Mesenchymal stem cell (in vitro differentiated cells and primary cell): ENCODE data around the gene PTGFRN.

Experiments used
- DNase-seq: peaks from one replicate; pipeline ENCODE4 v3.0.0-alpha.2; 2013
- H2AFZ ChIP-seq: one replicate; pipeline ENCODE4 v1.6.1; 2013; ENCODE audit warnings: low read depth, mild to moderate bottlenecking, control low read depth, inconsistent platforms, low read length, moderate library complexity
- H2AK5ac ChIP-seq: 2 replicates; pipeline ENCODE4 v1.6.1; 2013; ENCODE audit warnings: low read length, moderate library complexity, mild to moderate bottlenecking, inconsistent platforms; ENCODE audit not compliant: severe bottlenecking
- H2BK120ac ChIP-seq: one replicate; pipeline ENCODE4 v1.6.1; 2013; ENCODE audit warnings: low read depth, mild to moderate bottlenecking, inconsistent platforms, low read length, moderate library complexity
- H2BK12ac ChIP-seq, 2 experiments: one replicate each; pipeline ENCODE4 v1.6.1; 2013; ENCODE audit warnings: inconsistent platforms in 2 of 2, low read length in 2 of 2, mild to moderate bottlenecking in 2 of 2, moderate library complexity in 2 of 2, control low read depth in 1 of 2
- H2BK15ac ChIP-seq: one replicate; pipeline ENCODE4 v1.6.1; 2013; ENCODE audit warnings: mild to moderate bottlenecking, low read depth, inconsistent platforms; ENCODE audit not compliant: poor library complexity, severe bottlenecking
- H2BK5ac ChIP-seq: 2 replicates; pipeline ENCODE4 v1.6.1; 2013; ENCODE audit warnings: low read depth, mild to moderate bottlenecking, low read length, control low read depth, inconsistent platforms; ENCODE audit not compliant: poor library complexity, severe bottlenecking
- H3K14ac ChIP-seq, 2 experiments: one replicate each; pipeline ENCODE4 v1.6.1; 2013; ENCODE audit warnings: inconsistent platforms in 2 of 2, low read length in 2 of 2, control low read depth in 1 of 2, mild to moderate bottlenecking in 1 of 2, moderate library complexity in 1 of 2
- H3K18ac ChIP-seq, 2 experiments: one replicate each; pipeline ENCODE4 v1.6.1; 2013; ENCODE audit warnings: inconsistent platforms in 2 of 2, low read length in 2 of 2, control low read depth in 1 of 2, low read depth in 1 of 2, mild to moderate bottlenecking in 1 of 2
- H3K23ac ChIP-seq, 2 experiments: one replicate each; pipeline ENCODE4 v1.6.1; 2013; ENCODE audit warnings: inconsistent platforms in 2 of 2, low read length in 2 of 2, mild to moderate bottlenecking in 2 of 2, moderate library complexity in 2 of 2, control low read depth in 1 of 2
- H3K27ac ChIP-seq: 2 replicates; pipeline ENCODE4 v1.5.1; 2013; ENCODE audit warnings: mild to moderate bottlenecking, moderate library complexity, low read length, control low read depth, inconsistent platforms; ENCODE audit not compliant: poor library complexity, severe bottlenecking
- H3K27me3 ChIP-seq, 2 experiments: 2 replicates each; pipeline versions ENCODE4 v1.6.1 to v1.7.0; 2013; ENCODE audit warnings: low read length in 2 of 2, mild to moderate bottlenecking in 2 of 2, moderate library complexity in 2 of 2, control low read depth in 1 of 2, inconsistent platforms in 1 of 2; ENCODE audit not compliant: control insufficient read depth in 1 of 2, insufficient read depth in 1 of 2
- H3K36me3 ChIP-seq, 2 experiments: 2 replicates each; pipeline versions ENCODE4 v1.6.1 to v1.7.0; 2013; ENCODE audit warnings: low read length in 2 of 2, control low read depth in 1 of 2, inconsistent platforms in 1 of 2, low read depth in 1 of 2, mild to moderate bottlenecking in 1 of 2; ENCODE audit not compliant: insufficient read depth in 2 of 2, control insufficient read depth in 1 of 2
- H3K4ac ChIP-seq, 2 experiments: one replicate each; pipeline ENCODE4 v1.6.1; 2013; ENCODE audit warnings: inconsistent platforms in 2 of 2, low read length in 2 of 2, mild to moderate bottlenecking in 2 of 2, moderate library complexity in 2 of 2, control low read depth in 1 of 2, low read depth in 1 of 2
- H3K4me1 ChIP-seq: 2 replicates; pipeline ENCODE4 v1.6.1; 2013; ENCODE audit warnings: low read depth, low read length, control low read depth; ENCODE audit not compliant: control insufficient read depth, insufficient read depth
- H3K4me2 ChIP-seq: 2 replicates; pipeline ENCODE4 v1.6.1; 2013; ENCODE audit warnings: low read length, mild to moderate bottlenecking, inconsistent platforms; ENCODE audit not compliant: poor library complexity, severe bottlenecking
- H3K4me3 ChIP-seq, 2 experiments: 2 replicates each; pipeline versions ENCODE4 v1.5.1 to v1.7.0; 2013; ENCODE audit warnings: low read length in 2 of 2, mild to moderate bottlenecking in 2 of 2, control low read depth in 1 of 2, low read depth in 1 of 2; ENCODE audit not compliant: insufficient read depth in 1 of 2
- H3K79me1 ChIP-seq: replicated peaks from 2 replicates; pipeline ENCODE4 v1.6.1; 2013; ENCODE audit warnings: mild to moderate bottlenecking, control low read depth, low read length, inconsistent platforms; ENCODE audit not compliant: poor library complexity, severe bottlenecking
- H3K9ac ChIP-seq: 2 replicates; pipeline ENCODE4 v1.7.0; 2013; ENCODE audit warnings: mild to moderate bottlenecking, low read length, moderate library complexity
- H3K9me3 ChIP-seq: 2 replicates; pipeline ENCODE4 v1.7.0; 2013; ENCODE audit warnings: mild to moderate bottlenecking, low read length; ENCODE audit not compliant: control insufficient read depth
- H4K8ac ChIP-seq: one replicate; pipeline ENCODE4 v1.6.1; 2013; ENCODE audit warnings: inconsistent platforms, mild to moderate bottlenecking, low read length, moderate library complexity
- H4K91ac ChIP-seq: one replicate; pipeline ENCODE4 v1.6.1; 2013; ENCODE audit warnings: mild to moderate bottlenecking, low read length, inconsistent platforms
- whole genome bisulfite sequencing: methylation state at CpG from one replicate; pipeline ENCODE4 v1.1.7; 2013; ENCODE audit warnings: mixed read lengths; 5-methylcytosine and 5-hydroxymethylcytosine counted together

PTGFRN gene

GRCh38 chr1:116982319-116983004 lies 72.7 kb downstream of the PTGFRN start:
- no peaks in the 10 kb centered on the region for H3K9me3 ChIP-seq
- WGBS = 88% methylated on average over 9 of the region's 9 CpGs

DNA sequence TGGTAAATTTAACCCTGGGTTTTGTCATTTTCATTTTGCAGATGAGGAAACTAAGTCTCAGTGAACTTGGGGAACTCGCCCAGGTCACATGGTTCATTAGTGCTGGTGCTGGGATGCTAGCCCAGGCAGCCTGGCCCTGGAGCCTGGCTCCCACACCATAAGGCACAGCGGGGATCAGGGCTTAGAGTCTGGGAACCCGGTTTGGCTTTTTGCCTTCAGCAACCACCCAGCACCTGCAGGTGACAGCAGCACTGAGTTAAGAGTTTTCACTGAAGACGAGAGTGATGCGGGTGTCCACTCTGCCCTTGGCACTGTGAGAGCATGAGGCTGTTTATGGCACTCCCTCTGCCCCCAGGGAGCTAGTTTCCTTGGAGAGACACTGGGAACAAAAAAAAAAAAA lies 73.4 kb downstream of the PTGFRN start:
- 94% methylated on average over 5 of the region's 5 CpGs for WGBS
- H2BK12ac ChIP-seq = no peak overlapping the region

More at GRCh38 chr1:116982319-116983004, 72.7 kb downstream of the PTGFRN start:
- Histone ChIP-seq H3K4ac (no peak overlapping the region), H4K91ac (no peak overlapping the region), H3K79me1 (peaks cover 5% of the 10 kb centered on the region), H3K18ac (no peak overlapping the region), H3K9ac (no peak overlapping the region), H3K27ac (no peak overlapping the region), H3K23ac (no peak overlapping the region), H2AFZ (no peak overlapping the region), H3K36me3 (peaks cover 3 to 19% of the 10 kb centered on the region in 2 experiments), H4K8ac (no peak overlapping the region), H2BK15ac (no peak overlapping the region), H3K14ac (no peak overlapping the region), H2BK12ac (no peak overlapping the region), H3K27me3 (no peaks in the 10 kb centered on the region), H3K4me2 (no peak overlapping the region), H3K4me3 (no peak overlapping the region), H2AK5ac (no peak overlapping the region), H3K4me1 (peaks cover 8% of the 10 kb centered on the region), H2BK5ac (no peak overlapping the region), H2BK120ac (no peak overlapping the region)
- no peak for DNase-seq

GRCh38 chr1:116983678-116984077 lies 74.0 kb downstream of the PTGFRN start:
- H2BK5ac ChIP-seq = no peak overlapping the region
- no peak overlapping the region for H3K4ac ChIP-seq
- H3K9me3 ChIP-seq = no peaks in the 10 kb centered on the region
- 69% methylated on average over 3 of the region's 4 CpGs for WGBS
- no peak overlapping the region for H4K8ac ChIP-seq
- H3K4me1 ChIP-seq = peaks cover 17% of the 10 kb centered on the region
- no peak overlapping the region for H3K4me3 ChIP-seq
- no peak overlapping the region for H2BK15ac ChIP-seq
- H3K9ac ChIP-seq = no peak overlapping the region
- H2AFZ ChIP-seq = no peak overlapping the region
- peaks cover 5% of the 10 kb centered on the region for H3K79me1 ChIP-seq
- H3K27me3 ChIP-seq = no peaks in the 10 kb centered on the region
- no peak overlapping the region for H2BK120ac ChIP-seq
- peaks cover 3 to 19% of the 10 kb centered on the region in 2 experiments for H3K36me3 ChIP-seq
- DNase-seq = peak; percentile 9
- no peak overlapping the region for H3K4me2 ChIP-seq
- no peak overlapping the region for H3K14ac ChIP-seq
- H3K23ac ChIP-seq = no peak overlapping the region
- H3K18ac ChIP-seq = no peak overlapping the region
- H2BK12ac ChIP-seq = no peak overlapping the region
- H2AK5ac ChIP-seq = no peak overlapping the region
- no peak overlapping the region for H4K91ac ChIP-seq
- no peak overlapping the region for H3K27ac ChIP-seq

More for the DNA sequence above, 73.4 kb downstream of the PTGFRN start:
- no peak overlapping the region for H3K4ac ChIP-seq
- DNase-seq = no peak
- no peak overlapping the region for H2BK15ac ChIP-seq
- no peak overlapping the region for H3K27ac ChIP-seq
- no peaks in the 10 kb centered on the region for H3K9me3 ChIP-seq
- H3K9ac ChIP-seq = no peak overlapping the region
- H3K36me3 ChIP-seq = peaks cover 3 to 19% of the 10 kb centered on the region in 2 experiments
- no peak overlapping the region for H2BK120ac ChIP-seq
- H3K79me1 ChIP-seq = peaks cover 5% of the 10 kb centered on the region
- no peak overlapping the region for H4K8ac ChIP-seq
- no peak overlapping the region for H3K23ac ChIP-seq
- H3K4me3 ChIP-seq = no peak overlapping the region
- H3K4me2 ChIP-seq = no peak overlapping the region
- no peak overlapping the region for H2BK5ac ChIP-seq
- H3K14ac ChIP-seq = no peak overlapping the region
- no peaks in the 10 kb centered on the region for H3K27me3 ChIP-seq
- no peak overlapping the region for H4K91ac ChIP-seq
- no peak overlapping the region for H2AK5ac ChIP-seq
- no peak overlapping the region for H2AFZ ChIP-seq
- no peak overlapping the region for H3K18ac ChIP-seq
- H3K4me1 ChIP-seq = peaks cover 12% of the 10 kb centered on the region

- no peak overlapping the region for H3K23ac ChIP-seq
- WGBS = 98% methylated on average over 14 of the region's 14 CpGs
- no peak overlapping the region for H3K4me3 ChIP-seq
- peaks cover 5% of the 10 kb centered on the region for H3K79me1 ChIP-seq
- H2BK12ac ChIP-seq = no peak overlapping the region
- no peak overlapping the region for H3K9ac ChIP-seq
- no peak overlapping the region for H3K4me2 ChIP-seq
- no peaks in the 10 kb centered on the region for H3K27me3 ChIP-seq
- H3K4ac ChIP-seq = no peak overlapping the region
- H2AK5ac ChIP-seq = peak overlapping the region; percentile 46
- H3K27ac ChIP-seq = no peak overlapping the region
- H2AFZ ChIP-seq = no peak overlapping the region
- no peak overlapping the region for H2BK120ac ChIP-seq
- no peaks in the 10 kb centered on the region for H3K9me3 ChIP-seq
- H3K18ac ChIP-seq = no peak overlapping the region
- H4K91ac ChIP-seq = no peak overlapping the region
- peak overlapping the region in 1 of 2 experiments; percentile 71 for H3K14ac ChIP-seq
- H2BK5ac ChIP-seq = no peak overlapping the region
- H4K8ac ChIP-seq = no peak overlapping the region
- H2BK15ac ChIP-seq = no peak overlapping the region
- DNase-seq = no peak
- H3K4me1 ChIP-seq = peaks cover 21% of the 10 kb centered on the region
- peaks cover 3 to 19% of the 10 kb centered on the region in 2 experiments for H3K36me3 ChIP-seq
Measured at GRCh38 chr1:116984406-116985160, 74.9 kb downstream of the PTGFRN start.
